Esophagus squamous epithelium (tissue), 5 donors: Measurements from ENCODE around the gene TNS1. TPM values are rescaled to one million over a fixed set of nuclear protein-coding genes. Genes with fewer than 3 reads are reported as not detected.

Source experiments
- DNase-seq: peaks from one replicate; lab custom pipeline; 2025; lab: John Stamatoyannopoulos, UW
- H3K27ac ChIP-seq, 4 donors: fragments of 200-600 bp; sonication (generic); one replicate each; pipeline ENCODE4 v1.5.1; 2016 to 2019; ENCODE audit warnings: mild to moderate bottlenecking in 1 of 4
- H3K27me3 ChIP-seq, 4 donors: fragments of 200-600 bp; sonication (generic); 1 replicate in 3 of 4; 2 replicates in 1 of 4; pipeline versions ENCODE4 v1.5.1 to v1.6.0; 2017 to 2021; ENCODE audit warnings: antibody characterized with exemption in 1 of 4
- H3K36me3 ChIP-seq, 3 donors: fragments of 200-600 bp; sonication (generic); one replicate each; pipeline ENCODE4 v1.5.1; 2016 to 2019
- H3K4me1 ChIP-seq, 3 donors: fragments of 200-600 bp; sonication (generic); one replicate each; pipeline ENCODE4 v1.5.1; 2017 to 2019
- H3K4me3 ChIP-seq, 4 donors: fragments of 200-600 bp; sonication (generic); 1 replicate in 3 of 4; 2 replicates in 1 of 4; pipeline ENCODE4 v1.5.1; 2016 to 2019; ENCODE audit warnings: mild to moderate bottlenecking in 2 of 4, moderate library complexity in 1 of 4
- H3K9me3 ChIP-seq, 3 donors: fragments of 200-600 bp; sonication (generic); one replicate each; pipeline ENCODE4 v1.5.1; 2016 to 2019
- CTCF ChIP-seq, 6 experiments: fragments of 450-650 bp in 4 of 6; fragments of 200-600 bp in 2 of 6; sonication (generic) in 2 of 6; IDR thresholded peaks; one replicate each; pipeline ENCODE4 v1.5.1; 2016 to 2019; ENCODE audit warnings: antibody characterized with exemption in 6 of 6, mild to moderate bottlenecking in 4 of 6, moderate library complexity in 4 of 6
- POLR2A ChIP-seq, 4 donors: fragments of 450-650 bp; IDR thresholded peaks; one replicate each; pipeline ENCODE4 v1.6.1; 2017; ENCODE audit warnings: antibody characterized with exemption in 4 of 4, mild to moderate bottlenecking in 4 of 4, moderate library complexity in 3 of 4
- WGBS, 2 donors: methylation state at CpG; one replicate each; pipeline ENCODE4 v1.1.5; 2018; 5-methylcytosine and 5-hydroxymethylcytosine counted together
- intact Hi-C: fragments of 100-400 bp; cut with DNase I; formaldehyde crosslinking; loops from one replicate; pipeline ENCODE4 v1.15.0; 2022
- total RNA-seq, 4 donors: library from RNA; depleted of rRNA; stranded (reverse); fragments of >200 nt; gene quantifications; one replicate each; pipeline ENCODE4 v1.1.0, GENCODE V29; 2016
- donor health status: DM: yes; HTN: yes; CAD: no.

The TNS1 gene
- total RNA-seq, 4 donors from 2014 or later: 34.7 to 201 (median 59.2) TPM

- intact Hi-C loops: no loop called here
- no peak for DNase-seq
Measured at GRCh38 chr2:217932803-217933616, 69.8 kb downstream of the TNS1 start.

GRCh38 chr2:217931846-217932560, 70.8 kb downstream of the TNS1 start:
- DNase-seq: no peak
- H3K27me3 ChIP-seq: no peaks in the 10 kb centered on the region
- intact Hi-C loops: no loop called here
- peaks cover 0 to 12% (median 0%) of the 10 kb centered on the region in 3 donors for H3K36me3 ChIP-seq
- peaks cover 75 to 100% (median 86%) of the 10 kb centered on the region in 3 donors for H3K4me1 ChIP-seq
- H3K4me3 ChIP-seq: no peak overlapping the region
- TF ChIP-seq CTCF (IDR thresholded peaks at IDR 0.05) (no peak), POLR2A (IDR thresholded peaks at IDR 0.05) (no peak)
- H3K27ac ChIP-seq: peak overlapping the region; percentile 73 to 95 (median 92)
- 53 to 77% methylated on average over 5 to 6 of the region's 6 CpGs for WGBS, 2 donors
- H3K9me3 ChIP-seq: no peaks in the 10 kb centered on the region

More at GRCh38 chr2:217932803-217933616, 69.8 kb downstream of the TNS1 start:
- H3K4me3 ChIP-seq: peak overlapping the region in 3 of 4 donors; percentile 11 to 72 (median 26)
- peak overlapping the region; percentile 73 to 95 (median 92) for H3K27ac ChIP-seq
- H3K36me3 ChIP-seq: peaks cover 0 to 12% (median 0%) of the 10 kb centered on the region in 3 donors
- no peaks in the 10 kb centered on the region for H3K27me3 ChIP-seq
- WGBS, 2 donors: 57 to 67% methylated on average over 10 to 20 of the region's 21 CpGs
- no peak for TF ChIP-seq POLR2A (IDR thresholded peaks at IDR 0.05)
- no peak for TF ChIP-seq CTCF (IDR thresholded peaks at IDR 0.05)
- H3K4me1 ChIP-seq: peaks cover 70 to 100% (median 85%) of the 10 kb centered on the region in 3 donors
- no peaks in the 10 kb centered on the region for H3K9me3 ChIP-seq

DNA sequence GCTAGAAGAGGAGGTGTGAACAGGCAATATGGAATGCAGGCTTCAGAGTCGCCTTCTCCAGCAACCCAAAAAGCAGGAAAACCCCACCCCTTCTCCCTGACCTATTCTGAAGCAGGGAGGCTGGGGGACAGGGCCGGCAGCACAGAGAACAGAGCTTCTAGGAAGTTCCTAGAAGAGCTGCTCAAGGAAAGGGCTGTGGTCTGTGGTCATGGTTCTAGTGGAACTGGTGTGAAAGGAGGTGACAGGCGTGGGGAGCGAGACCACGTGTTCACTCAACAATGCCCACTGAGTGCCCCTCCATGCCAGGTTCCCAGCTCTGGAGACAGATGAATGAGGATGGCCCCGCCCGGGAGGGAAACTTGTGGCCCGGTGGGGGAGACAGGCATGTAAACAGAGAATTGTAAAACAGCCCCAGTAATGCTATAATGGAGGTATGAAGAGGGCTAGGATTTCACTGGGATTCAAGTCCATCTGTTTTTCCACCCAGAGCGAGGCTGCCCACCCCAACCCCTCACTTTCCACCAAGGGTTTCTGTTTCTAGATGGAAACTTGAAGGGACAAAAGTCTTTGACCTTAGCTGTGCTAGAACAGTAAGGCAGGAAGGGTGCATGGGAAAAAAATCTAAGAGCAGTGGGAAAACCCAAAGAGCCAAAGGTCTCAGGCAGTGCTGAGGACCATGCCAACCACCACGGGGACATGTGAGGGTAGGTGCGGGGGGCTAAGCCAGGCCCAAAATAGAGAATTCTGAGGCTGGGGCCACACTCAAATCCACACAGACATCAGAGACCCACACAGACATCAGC, 71.8 kb downstream of the TNS1 start:
- TF ChIP-seq CTCF (IDR thresholded peaks at IDR 0.05) (no peak), POLR2A (IDR thresholded peaks at IDR 0.05) (no peak)
- WGBS, 2 donors: 52 to 55% methylated on average over 7 to 10 of the region's 11 CpGs
- Histone ChIP-seq H3K36me3 (peaks cover 0 to 12% (median 0%) of the 10 kb centered on the region in 3 donors), H3K4me3 (peak overlapping the region in 1 of 4 donors; percentile 39), H3K4me1 (peaks cover 70 to 100% (median 84%) of the 10 kb centered on the region in 3 donors), H3K9me3 (no peaks in the 10 kb centered on the region), H3K27me3 (no peaks in the 10 kb centered on the region), H3K27ac (peak overlapping the region; percentile 87 to 95 (median 92))
- intact Hi-C loops: no loop called here
- DNase-seq: no peak

DNA sequence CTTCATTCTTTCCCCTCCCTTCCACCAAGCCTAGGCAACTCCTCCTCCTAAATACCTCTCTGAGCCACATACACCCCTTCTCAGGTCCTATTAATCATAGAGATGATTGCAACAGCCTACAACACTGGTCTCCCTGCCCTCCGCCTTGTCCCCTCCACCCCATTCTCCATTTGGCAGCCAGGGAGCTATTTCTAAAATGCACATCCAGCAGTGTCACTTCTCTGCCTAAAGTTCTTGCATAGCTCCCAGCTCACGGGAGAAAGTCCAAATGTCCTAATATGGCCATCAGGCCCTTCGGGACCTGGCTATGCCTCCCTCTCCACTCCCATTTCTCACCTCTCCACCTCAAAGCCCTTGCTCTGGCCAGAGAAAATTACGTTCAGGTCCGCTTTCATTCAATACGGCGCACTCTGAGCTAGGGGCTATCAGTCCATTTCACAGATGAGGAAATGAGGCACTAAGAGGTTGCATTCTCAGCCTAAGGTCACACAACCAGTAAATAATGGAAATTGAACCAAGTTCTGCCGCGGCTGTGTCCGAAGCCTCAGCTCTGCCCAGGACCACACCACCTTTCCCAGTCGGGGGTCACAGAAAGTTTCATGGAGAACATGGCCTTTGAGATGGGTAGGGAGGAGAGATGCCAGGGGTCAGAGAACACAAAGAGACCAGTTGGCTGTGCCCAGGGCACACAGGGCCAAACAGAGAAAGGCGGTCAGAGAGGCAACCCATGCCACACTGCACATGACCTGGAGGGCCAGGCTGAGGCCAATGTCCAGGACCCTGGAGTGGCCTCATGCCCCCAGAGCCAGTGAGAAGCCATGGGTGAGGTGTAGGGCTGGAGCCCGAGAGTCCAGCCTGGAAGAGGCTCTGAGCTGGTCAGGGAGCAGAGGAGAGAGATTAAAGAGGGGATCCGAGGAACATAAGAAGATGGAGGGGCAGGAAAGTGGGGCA, 72.8 kb downstream of the TNS1 start:
- Histone ChIP-seq H3K4me1 (peaks cover 64 to 100% (median 83%) of the 10 kb centered on the region in 3 donors), H3K9me3 (no peaks in the 10 kb centered on the region), H3K4me3 (peak overlapping the region in 1 of 4 donors; percentile 39), H3K36me3 (peaks cover 0 to 12% (median 0%) of the 10 kb centered on the region in 3 donors), H3K27ac (peak overlapping the region; percentile 87 to 95 (median 92)), H3K27me3 (no peaks in the 10 kb centered on the region)
- intact Hi-C loops: no loop called here
- 54 to 73% methylated on average over 10 to 13 of the region's 14 CpGs for WGBS, 2 donors
- TF ChIP-seq CTCF (IDR thresholded peaks at IDR 0.05) (no peak), POLR2A (IDR thresholded peaks at IDR 0.05) (no peak)
- no peak for DNase-seq
